Measurements from ENCODE around the gene XRN1. TPM values are rescaled to one million over a fixed set of nuclear protein-coding genes. Genes with fewer than 3 reads are reported as not detected.

Gene XRN1
- total RNA-seq, 2 donors from 2014 or later = 16.9 to 21.8 TPM

GRCh38 chr3:142282503-142282902, 165.3 kb downstream of the XRN1 start:
- intact Hi-C loops (cut with DNase I) = no loop called here

DNA sequence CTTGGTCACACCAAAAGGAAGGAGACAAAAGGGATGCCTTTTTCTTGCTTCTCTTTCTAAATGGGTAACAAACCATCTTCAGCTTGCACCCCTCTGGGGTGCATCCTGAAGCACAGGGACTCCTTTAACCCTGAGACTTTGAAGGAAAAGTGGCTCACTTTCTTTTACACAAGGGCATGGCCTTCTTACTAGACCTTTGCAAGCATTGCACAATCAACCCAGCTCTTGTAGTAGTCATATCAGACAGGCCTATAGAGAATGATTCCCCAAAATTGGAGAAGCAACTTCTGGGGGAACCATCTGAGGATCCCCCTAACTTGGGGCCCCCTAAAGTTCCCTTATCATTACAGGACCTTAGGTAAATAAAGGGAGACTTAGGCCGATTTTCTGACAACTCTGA, 166.4 kb downstream of the XRN1 start:
- intact Hi-C loops (cut with DNase I) = loop anchor here in 1 of 2 donors (2.0 kb wide), 1 partner anchor 155 kb away; no protein-coding TSS in a partner anchor
- DNase-seq (no peak), ATAC-seq (no peak)

More at GRCh38 chr3:142282503-142282902, 165.3 kb downstream of the XRN1 start:
- no peak for ATAC-seq
- no peak for DNase-seq

- ATAC-seq (peak; percentile 65 to 87), DNase-seq (peak; percentile 29)
- intact Hi-C loops (cut with DNase I) = loop anchor here in 1 of 2 donors (2.0 to 10.0 kb wide), 4 partner anchors 53 to 318 kb away; partner anchors contain the start of gene GK5
Observed at GRCh38 chr3:142279965-142280590, 167.8 kb downstream of the XRN1 start.

GRCh38 chr3:142278451-142278850, 169.4 kb downstream of the XRN1 start:
- DNase-seq = no peak
- no peak for ATAC-seq
- intact Hi-C loops (cut with DNase I) = loop anchor here in 1 of 2 donors (5.0 to 10.0 kb wide), 3 partner anchors 51 to 316 kb away; partner anchors contain the start of gene GK5

DNA sequence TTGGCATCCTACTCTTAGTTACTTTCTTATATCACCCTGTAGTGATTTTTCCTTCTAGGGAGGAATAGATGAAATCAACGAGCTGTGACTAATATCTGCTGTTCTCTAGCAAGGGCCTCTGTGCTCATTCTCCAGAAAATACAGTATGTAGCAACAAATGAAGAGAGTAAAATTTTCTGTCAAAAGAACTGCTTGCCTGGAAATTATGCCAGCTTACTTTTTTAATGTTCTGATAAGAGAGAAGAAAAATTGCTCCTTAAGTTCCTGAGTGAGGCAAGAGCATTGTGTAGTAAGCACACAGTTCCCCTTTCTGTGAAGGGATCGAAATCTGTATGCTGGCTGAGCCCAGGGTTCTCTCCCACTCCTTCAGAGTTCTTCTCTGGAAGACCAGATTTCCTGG, 171.1 kb downstream of the XRN1 start:
- intact Hi-C loops (cut with DNase I) = loop anchor here in 1 of 2 donors (5.0 to 10.0 kb wide), 3 partner anchors 49 to 314 kb away; partner anchors contain the start of gene GK5
- peak; percentile 25 for DNase-seq

DNA sequence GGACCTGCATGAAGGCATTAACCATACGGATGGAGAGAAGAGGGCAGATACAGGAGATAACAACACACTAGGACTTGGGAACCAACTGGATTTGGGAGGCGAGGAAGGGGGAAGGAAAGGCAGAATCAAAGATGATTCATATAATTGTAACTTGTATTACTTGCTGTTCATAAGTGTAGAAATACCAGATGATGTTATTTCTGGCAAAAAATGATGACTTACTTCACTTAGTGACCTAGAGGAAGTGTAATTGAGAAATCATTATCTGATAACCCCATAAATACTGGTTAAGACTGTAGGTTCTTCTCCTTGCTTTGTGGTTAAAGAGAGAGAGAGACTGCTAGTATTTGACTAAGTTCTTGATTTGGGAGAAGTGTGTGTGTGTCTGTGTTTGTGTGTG, 172.0 kb downstream of the XRN1 start:
- intact Hi-C loops (cut with DNase I) = loop anchor here in 1 of 2 donors (5.0 to 10.0 kb wide), 3 partner anchors 49 to 314 kb away; partner anchors contain the start of gene GK5
- ATAC-seq (peak; percentile 35 to 84), DNase-seq (no peak)

More for the DNA sequence above, 171.1 kb downstream of the XRN1 start:
- peak; percentile 38 to 77 for ATAC-seq

GRCh38 chr3:142274908-142275307, 172.9 kb downstream of the XRN1 start:
- intact Hi-C loops (cut with DNase I) = loop anchor here in 1 of 2 donors (5.0 to 10.0 kb wide), 3 partner anchors 48 to 313 kb away; partner anchors contain the start of gene GK5
- peak in 1 of 2 donors; percentile 49 for ATAC-seq
- DNase-seq = no peak

DNA sequence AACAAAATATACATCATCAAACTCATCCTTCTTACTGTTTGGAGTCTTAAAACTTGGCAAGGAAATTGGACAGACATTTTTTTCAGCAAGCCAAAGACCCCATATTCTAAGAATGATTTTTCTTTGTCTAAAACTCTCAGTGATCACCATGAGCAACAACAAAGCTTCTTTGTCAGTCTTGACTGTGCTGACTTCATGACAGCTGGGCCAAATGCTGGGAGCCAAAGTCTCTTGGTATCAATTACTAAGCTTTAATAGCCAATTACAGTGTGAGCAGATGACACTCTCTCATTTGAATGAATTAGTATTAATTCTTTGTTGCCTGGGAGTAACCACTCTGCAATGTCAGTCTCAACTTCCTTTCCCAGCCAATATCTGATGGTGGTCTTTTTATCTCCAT, 174.3 kb downstream of the XRN1 start:
- intact Hi-C loops (cut with DNase I) = loop anchor here in 1 of 2 donors (10.0 kb wide), 1 partner anchor 89 kb away; no protein-coding TSS in a partner anchor
- DNase-seq (no peak), ATAC-seq (no peak)

- DNase-seq = no peak
- intact Hi-C loops (cut with DNase I) = loop anchor here in 1 of 2 donors (10.0 kb wide), 1 partner anchor 88 kb away; no protein-coding TSS in a partner anchor
- no peak for ATAC-seq
Observed at GRCh38 chr3:142272200-142272891, 175.5 kb downstream of the XRN1 start.

DNA sequence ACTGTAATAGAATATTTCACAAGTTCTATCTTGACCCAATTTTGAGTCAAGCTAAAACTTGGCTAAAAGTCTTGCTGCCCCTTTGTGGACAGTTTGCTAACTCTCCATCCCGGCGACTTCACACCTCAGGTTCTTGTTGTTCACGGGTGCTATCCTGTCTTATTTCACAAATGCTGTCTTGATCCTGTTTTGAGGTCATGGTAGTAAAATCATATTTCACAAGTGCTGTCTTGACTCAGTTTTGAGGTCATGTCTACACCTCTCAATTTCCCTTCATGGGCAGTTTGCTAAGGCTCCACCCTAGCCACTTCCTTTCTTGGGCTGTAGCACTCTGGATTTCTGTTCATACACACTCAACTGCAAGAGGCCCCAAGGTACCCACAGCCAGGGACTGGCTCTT, 177.4 kb downstream of the XRN1 start:
- DNase-seq (no peak), ATAC-seq (peak in 1 of 2 donors; percentile 23)
- intact Hi-C loops (cut with DNase I) = loop anchor here in 1 of 2 donors (10.0 kb wide), 1 partner anchor 86 kb away; no protein-coding TSS in a partner anchor

GRCh38 chr3:142269767-142270166, 178.1 kb downstream of the XRN1 start:
- intact Hi-C loops (cut with DNase I) = loop anchor here in 1 of 2 donors (10.0 kb wide), 1 partner anchor 85 kb away; no protein-coding TSS in a partner anchor
- ATAC-seq (no peak), DNase-seq (no peak)

GRCh38 chr3:142268426-142268825, 179.4 kb downstream of the XRN1 start:
- ATAC-seq = no peak

DNA sequence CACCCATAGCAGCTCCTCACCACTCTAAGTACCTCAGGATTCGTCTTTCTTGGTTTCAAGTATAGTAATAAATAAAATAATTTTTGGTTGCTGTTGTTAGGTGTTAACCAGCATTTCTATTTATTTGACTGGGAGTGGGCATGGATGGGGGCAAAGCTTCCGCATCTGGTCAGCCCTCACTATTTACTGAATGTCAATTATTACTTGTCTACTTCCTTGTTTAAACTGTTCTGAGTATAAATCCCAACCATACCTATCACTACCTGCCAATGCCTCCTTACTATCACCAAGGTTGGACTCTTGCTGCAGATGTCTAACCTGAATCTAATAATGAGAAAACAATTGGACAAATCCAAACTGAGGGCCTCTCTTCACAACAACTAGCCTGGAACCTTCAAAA, 180.6 kb downstream of the XRN1 start:
- intact Hi-C loops (cut with DNase I) = no loop called here
- ATAC-seq (no peak), DNase-seq (no peak)

More at GRCh38 chr3:142268426-142268825, 179.4 kb downstream of the XRN1 start:
- intact Hi-C loops (cut with DNase I) = no loop called here
- DNase-seq = no peak

DNA sequence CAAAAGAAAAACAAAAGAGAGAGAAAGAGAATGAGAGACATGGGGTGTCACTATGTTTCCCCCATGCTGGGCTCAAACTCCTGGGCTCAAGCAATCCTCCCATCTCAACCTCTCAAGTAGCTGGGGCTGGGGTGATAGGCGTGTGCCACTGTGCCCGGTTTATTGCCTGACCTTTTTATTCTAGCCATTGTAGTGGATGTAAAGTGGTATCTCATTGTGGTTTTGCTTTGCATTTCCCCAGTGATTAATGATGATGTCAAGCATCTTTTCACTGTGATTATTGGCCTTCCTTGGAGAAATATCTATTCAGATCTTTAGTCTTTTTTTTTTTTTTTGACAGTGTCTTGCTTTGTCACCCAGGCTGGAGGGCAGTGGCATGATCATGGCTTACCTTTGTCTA, 184.7 kb downstream of the XRN1 start:
- no peak for ATAC-seq
- DNase-seq = no peak
- intact Hi-C loops (cut with DNase I) = no loop called here

DNA sequence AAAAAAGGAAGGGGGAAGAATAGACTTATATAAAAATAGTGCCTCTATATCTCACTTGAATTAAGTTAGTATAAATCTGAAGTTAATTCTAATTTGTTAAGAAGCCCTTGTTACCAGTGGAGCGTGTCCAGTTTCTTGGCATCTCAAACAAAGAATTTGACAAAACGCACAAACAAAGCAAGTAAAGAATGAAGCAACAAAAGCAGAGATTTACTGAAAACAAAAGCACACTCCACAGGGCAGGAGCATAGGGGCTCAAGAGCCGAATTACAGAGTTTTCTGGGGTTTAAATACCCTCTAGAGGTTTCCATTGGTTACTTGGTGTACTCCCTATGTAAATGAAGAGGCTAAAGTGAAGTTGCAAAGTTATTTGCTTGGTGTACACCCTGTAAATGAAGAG, 188.5 kb downstream of the XRN1 start:
- intact Hi-C loops (cut with DNase I) = no loop called here
- ATAC-seq (no peak), DNase-seq (no peak)

DNA sequence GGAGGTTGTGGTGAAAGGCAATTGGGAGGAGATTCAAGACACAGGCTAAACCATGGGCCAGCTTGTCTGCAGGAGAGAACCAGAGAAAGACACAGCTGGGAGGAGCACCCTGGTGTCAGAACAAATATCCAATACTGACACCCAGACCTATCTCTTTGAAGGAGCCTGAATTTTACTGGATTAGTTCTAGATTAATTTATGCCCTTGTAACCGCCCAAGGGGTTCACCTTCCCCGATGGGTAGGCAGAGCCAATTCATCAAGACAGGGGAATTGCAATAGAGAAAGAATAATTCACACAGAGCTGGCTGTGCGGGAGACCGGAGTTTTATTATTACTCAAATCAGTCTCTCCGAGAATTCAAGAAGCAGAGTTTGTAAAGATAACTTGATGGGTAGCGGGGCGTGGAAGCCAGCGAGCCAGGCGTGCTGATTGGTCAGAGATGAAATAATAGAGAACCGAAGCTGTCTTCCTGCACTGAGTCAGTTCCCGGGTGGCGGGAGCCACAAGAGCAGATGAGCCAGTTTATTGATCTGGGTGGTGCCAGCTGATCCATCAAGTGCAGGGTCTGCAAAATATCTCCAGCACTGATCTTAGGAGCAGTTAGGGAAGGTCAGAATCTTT, 191.0 kb downstream of the XRN1 start:
- intact Hi-C loops (cut with DNase I) = no loop called here
- no peak for DNase-seq
- no peak for ATAC-seq
